ENCODE data around the gene KLHDC7B.
"Not testable (repeated sequence)": the region's sequence is repeated elsewhere in the genome, so short reads cannot be mapped to it uniquely, and the experiment has no call there.

Gene KLHDC7B

GRCh38 chr22:50517495-50518260 is 28.0 kb upstream of the KLHDC7B start:
- no peak for DNase-seq (ENCODE audit: low read depth)

- no peak for DNase-seq (ENCODE audit: low read depth)
Observed at GRCh38 chr22:50518606-50519005, 27.1 kb upstream of the KLHDC7B start.

GRCh38 chr22:50519151-50519550 is 26.5 kb upstream of the KLHDC7B start:
- no peak for DNase-seq (ENCODE audit: low read depth)

- not testable (repeated sequence) for DNase-seq (ENCODE audit: low read depth)
Observed at GRCh38 chr22:50520184-50520583, 25.5 kb upstream of the KLHDC7B start.

- no peak for DNase-seq (ENCODE audit: low read depth)
Observed at GRCh38 chr22:50520826-50521453, 24.8 kb upstream of the KLHDC7B start.

- DNase-seq (ENCODE audit: low read depth) = no peak
Observed at GRCh38 chr22:50521710-50522109, 24.0 kb upstream of the KLHDC7B start.

- DNase-seq (ENCODE audit: low read depth) = no peak
Observed at GRCh38 chr22:50522208-50522805, 23.4 kb upstream of the KLHDC7B start.

- DNase-seq (ENCODE audit: low read depth) = no peak
Observed at GRCh38 chr22:50522806-50523438, 22.8 kb upstream of the KLHDC7B start.

GRCh38 chr22:50523458-50523805 is 22.3 kb upstream of the KLHDC7B start:
- no peak for DNase-seq (ENCODE audit: low read depth)

- DNase-seq (ENCODE audit: low read depth) = no peak
Observed at GRCh38 chr22:50523806-50524675, 21.7 kb upstream of the KLHDC7B start.

- no peak for DNase-seq (ENCODE audit: low read depth)
Observed at GRCh38 chr22:50524676-50525103, 21.0 kb upstream of the KLHDC7B start.

- peak; percentile 98 for DNase-seq (ENCODE audit: low read depth)
Observed at GRCh38 chr22:50525104-50525857, 20.4 kb upstream of the KLHDC7B start, which contains the start of gene SCO2. TSS of gene SCO2 (minus strand) at chr22:50525598. CDS start at chr22:50524411, 1,187 bp downstream.

GRCh38 chr22:50525858-50526107 is 19.9 kb upstream of the KLHDC7B start:
- DNase-seq (ENCODE audit: low read depth) = no peak

GRCh38 chr22:50526108-50526833 is 19.4 kb upstream of the KLHDC7B start:
- peak; percentile 87 for DNase-seq (ENCODE audit: low read depth)

- DNase-seq (ENCODE audit: low read depth) = no peak
Observed at GRCh38 chr22:50526834-50527801, 18.6 kb upstream of the KLHDC7B start.

- no peak for DNase-seq (ENCODE audit: low read depth)
Observed at GRCh38 chr22:50527921-50528681, 17.6 kb upstream of the KLHDC7B start.

- no peak for DNase-seq (ENCODE audit: low read depth)
Observed at GRCh38 chr22:50528682-50529415, 16.9 kb upstream of the KLHDC7B start.

GRCh38 chr22:50529416-50529896 is 16.2 kb upstream of the KLHDC7B start:
- no peak for DNase-seq (ENCODE audit: low read depth)
